HepG2 (cell line): ENCODE data around the gene CBL. TPM values are rescaled to one million over a fixed set of nuclear protein-coding genes. Genes with fewer than 3 reads are reported as not detected.

Source experiments
- AGO2 ChIP-seq: fragments of 200-400 bp; formaldehyde crosslinking; optimal IDR thresholded peaks from 2 replicates; pipeline ENCODE3; 2017; ENCODE audit warnings: mild to moderate bottlenecking, low read depth, low read length, moderate library complexity
- BRCA1 ChIP-seq: sonication (generic); formaldehyde crosslinking; IDR thresholded peaks from 2 replicates; pipeline ENCODE4 v1.4.0; 2020; ENCODE audit warnings: missing genetic modification reagents
- CCDC6 ChIP-seq: sonication (generic); formaldehyde crosslinking; IDR thresholded peaks from 2 replicates; pipeline ENCODE4 v1.8.1; 2022; ENCODE audit warnings: mild to moderate bottlenecking, missing genetic modification reagents, moderate library complexity
- FOXO1 ChIP-seq: sonication (generic); formaldehyde crosslinking; IDR thresholded peaks from 2 replicates; pipeline ENCODE4 v1.4.0; 2020; ENCODE audit warnings: missing genetic modification reagents
- ISL2 ChIP-seq: sonication (generic); formaldehyde crosslinking; IDR thresholded peaks from 2 replicates; pipeline ENCODE4 v1.5.0; 2020; ENCODE audit warnings: missing genetic modification reagents
- MAX ChIP-seq: IDR thresholded peaks from 2 replicates; pipeline ENCODE4 v1.6.1; 2012; ENCODE audit warnings: inconsistent platforms
- PHF8 ChIP-seq: sonication (generic); formaldehyde crosslinking; IDR thresholded peaks from 2 replicates; pipeline ENCODE4 v1.5.0; 2020; ENCODE audit warnings: missing genetic modification reagents
- POLR2A ChIP-seq, 2 experiments: IDR thresholded peaks; 2 replicates each; pipeline ENCODE4 v1.6.1; 2011; ENCODE audit warnings: low read depth in 2 of 2, low read length in 2 of 2, mild to moderate bottlenecking in 1 of 2, moderate library complexity in 1 of 2; ENCODE audit not compliant: insufficient read depth in 1 of 2
- RAD21 ChIP-seq: fragments of 450-650 bp; formaldehyde crosslinking; IDR thresholded peaks from 2 replicates; pipeline ENCODE4 v1.5.0; 2020; ENCODE audit warnings: mild to moderate bottlenecking
- SP4 ChIP-seq: sonication (generic); formaldehyde crosslinking; IDR thresholded peaks from 2 replicates; pipeline ENCODE4 v1.8.1; 2023; ENCODE audit warnings: mild to moderate bottlenecking, missing genetic modification reagents
- TCF12 ChIP-seq, 2 experiments: fragments of 450-650 bp in 1 of 2; sonication (generic) in 1 of 2; formaldehyde crosslinking in 1 of 2; IDR thresholded peaks; 2 replicates each; pipeline versions ENCODE4 v1.6.1 to v1.8.0; 2017 to 2022; ENCODE audit warnings: antibody characterized with exemption in 1 of 2, mild to moderate bottlenecking in 1 of 2, missing genetic modification reagents in 1 of 2, moderate library complexity in 1 of 2
- THAP11 ChIP-seq: IDR thresholded peaks from 2 replicates; pipeline ENCODE4 v1.6.1; 2016; ENCODE audit warnings: missing biosample characterization, missing genetic modification reagents
- U2AF2 ChIP-seq: fragments of 200-400 bp; formaldehyde crosslinking; IDR thresholded peaks from 2 replicates; pipeline ENCODE4 v1.6.1; 2017; ENCODE audit warnings: low read depth, mild to moderate bottlenecking, low read length
- YY1 ChIP-seq: IDR thresholded peaks from 2 replicates; pipeline ENCODE4 v1.6.1; 2011; ENCODE audit warnings: low read length, low read depth, moderate library complexity, mild to moderate bottlenecking; ENCODE audit not compliant: insufficient read depth, insufficient replicate concordance
- ZFP37 ChIP-seq: sonication (generic); formaldehyde crosslinking; IDR thresholded peaks from 2 replicates; pipeline ENCODE4 v1.4.0; 2020; ENCODE audit warnings: missing genetic modification reagents, borderline replicate concordance
- ZNF430 ChIP-seq: sonication (generic); formaldehyde crosslinking; IDR thresholded peaks from 2 replicates; pipeline ENCODE4 v1.9.0; 2021; ENCODE audit warnings: mild to moderate bottlenecking, missing genetic modification reagents
- ZNF431 ChIP-seq: sonication (generic); formaldehyde crosslinking; IDR thresholded peaks from 2 replicates; pipeline ENCODE4 v1.9.0; 2022; ENCODE audit warnings: missing genetic modification reagents, low read depth, mild to moderate bottlenecking, borderline replicate concordance
- ZNF678 ChIP-seq: sonication (generic); formaldehyde crosslinking; IDR thresholded peaks from 2 replicates; pipeline ENCODE4 v1.4.0; 2020; ENCODE audit warnings: mild to moderate bottlenecking, missing genetic modification reagents
- ZNF766 ChIP-seq: sonication (generic); formaldehyde crosslinking; IDR thresholded peaks from 2 replicates; pipeline ENCODE4 v1.5.0; 2020; ENCODE audit warnings: missing genetic modification reagents, borderline replicate concordance
- polyA plus RNA-seq, 8 experiments: library from polyadenylated mRNA; depleted of rRNA in 3 of 8; stranded (reverse) in 7 of 8; unstranded in 1 of 8; fragments of >200 nt; fragmentation: Illumina TruSeq in 4 of 8; extraction: Trizol in 4 of 8; gene quantifications; 2 replicates each; pipeline versions ENCODE4 v1.2.1 to v1.2.3, GENCODE V29; 2011 to 2016; ENCODE audit warnings: low read depth in 4 of 8, missing spikeins in 1 of 8, mixed read lengths in 1 of 8; ENCODE audit not compliant: insufficient read depth in 1 of 8
- total RNA-seq, 5 experiments: library from RNA; depleted of rRNA; stranded (reverse); fragments of >200 nt; fragmentation: Illumina TruSeq; extraction: Trizol; gene quantifications; 2 replicates each; pipeline ENCODE4 v1.2.3, GENCODE V29; 2016; ENCODE audit warnings: low read depth in 1 of 5
- TF ChIP-seq, protein P1 (sequence below): sonication (generic); formaldehyde crosslinking; IDR thresholded peaks from 2 replicates; pipeline ENCODE4 v1.9.0; 2022; ENCODE audit warnings: missing genetic modification reagents, mild to moderate bottlenecking, borderline replicate concordance
- TF ChIP-seq, protein P2 (sequence below): sonication (generic); formaldehyde crosslinking; IDR thresholded peaks from 2 replicates; pipeline ENCODE4 v1.4.0; 2020; ENCODE audit warnings: mild to moderate bottlenecking, missing genetic modification reagents
- TF ChIP-seq, protein P3 (sequence below): sonication (generic); formaldehyde crosslinking; IDR thresholded peaks from 2 replicates; pipeline ENCODE4 v1.5.0; 2020; ENCODE audit warnings: missing genetic modification reagents
- TF ChIP-seq, protein P4 (sequence below): sonication (generic); formaldehyde crosslinking; IDR thresholded peaks from 2 replicates; pipeline ENCODE4 v1.5.0; 2020; ENCODE audit warnings: mild to moderate bottlenecking, missing genetic modification reagents, moderate library complexity

The CBL gene
- total and polyA plus RNA-seq, 2 of the 13 experiments (the other 11 are each of a cell fraction or from before 2014, with no cell fraction given), result 6.6 to 7.4 TPM

DNA sequence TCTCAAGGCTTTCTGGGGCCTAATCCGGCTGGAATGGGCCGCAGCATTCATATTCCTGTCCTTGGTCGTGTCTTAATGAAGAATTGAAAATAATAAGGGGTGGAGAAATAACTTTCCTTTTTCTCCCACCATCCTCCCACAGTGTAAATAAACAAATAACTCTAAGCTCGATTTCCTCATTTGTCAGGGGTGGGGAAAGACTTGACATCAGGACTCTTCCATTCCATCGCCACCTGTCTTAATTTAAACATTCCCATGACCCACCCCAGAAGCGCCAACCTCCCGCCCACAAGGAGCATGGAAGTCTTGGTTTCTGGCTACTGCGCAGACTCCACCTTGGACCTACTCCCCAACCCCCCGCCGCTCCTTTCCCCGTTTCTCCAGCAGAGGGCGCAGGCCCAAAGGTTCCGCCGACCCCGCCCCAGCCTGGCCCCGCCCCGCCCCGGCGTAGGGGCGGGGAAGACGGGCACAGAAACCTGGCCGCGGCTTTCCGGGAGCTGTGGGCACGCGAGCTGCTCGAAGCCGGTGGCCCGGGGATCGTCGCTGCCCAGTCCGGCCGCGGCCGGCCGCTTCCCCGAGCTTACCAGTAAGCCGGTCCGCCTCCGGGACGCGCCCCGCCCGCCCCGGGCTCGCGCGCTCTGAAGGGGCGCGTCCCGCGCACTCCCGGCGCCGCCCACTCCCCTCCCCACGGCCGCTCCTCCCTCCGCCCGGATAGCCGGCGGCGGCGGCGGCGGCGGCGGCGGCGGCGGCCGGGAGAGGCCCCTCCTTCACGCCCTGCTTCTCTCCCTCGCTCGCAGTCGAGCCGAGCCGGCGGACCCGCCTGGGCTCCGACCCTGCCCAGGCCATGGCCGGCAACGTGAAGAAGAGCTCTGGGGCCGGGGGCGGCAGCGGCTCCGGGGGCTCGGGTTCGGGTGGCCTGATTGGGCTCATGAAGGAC, at the start of gene CBL (continued):
- TF ChIP-seq TCF12 (IDR thresholded peaks at IDR 0.05), result no peak
- peak; percentile 68; the same call in 1 of the 2 replicates for TF ChIP-seq TCF12 (CRISPR knock-in tag; IDR thresholded peaks at IDR 0.05)
- no peak for TF ChIP-seq ZFP37 (CRISPR knock-in tag)
- TF ChIP-seq ISL2, result peak; percentile 22; the same call in 1 of the 2 replicates
- TF ChIP-seq YY1, result peak; percentile 58
- peak; percentile 71 for TF ChIP-seq AGO2
- no peak for TF ChIP-seq CCDC6 (CRISPR knock-in tag)
- TF ChIP-seq SP4, result peak; percentile 80
- TF ChIP-seq POLR2A (IDR thresholded peaks at IDR 0.05; ENCODE audit: insufficient read depth in 1 of 2, low read depth in 2 of 2, low read length in 2 of 2), result peak in 1 of 2 experiments; percentile 53; a peak in 1 of 4 replicates
- 0 out of 2 replicates have a peak, but pooled peaks have one; percentile 8 for TF ChIP-seq ZNF430 (CRISPR knock-in tag)
- TF ChIP-seq RAD21 (CRISPR knock-in tag), result peak; percentile 31; the same call in 1 of the 2 replicates
- TF ChIP-seq, protein P1, sequence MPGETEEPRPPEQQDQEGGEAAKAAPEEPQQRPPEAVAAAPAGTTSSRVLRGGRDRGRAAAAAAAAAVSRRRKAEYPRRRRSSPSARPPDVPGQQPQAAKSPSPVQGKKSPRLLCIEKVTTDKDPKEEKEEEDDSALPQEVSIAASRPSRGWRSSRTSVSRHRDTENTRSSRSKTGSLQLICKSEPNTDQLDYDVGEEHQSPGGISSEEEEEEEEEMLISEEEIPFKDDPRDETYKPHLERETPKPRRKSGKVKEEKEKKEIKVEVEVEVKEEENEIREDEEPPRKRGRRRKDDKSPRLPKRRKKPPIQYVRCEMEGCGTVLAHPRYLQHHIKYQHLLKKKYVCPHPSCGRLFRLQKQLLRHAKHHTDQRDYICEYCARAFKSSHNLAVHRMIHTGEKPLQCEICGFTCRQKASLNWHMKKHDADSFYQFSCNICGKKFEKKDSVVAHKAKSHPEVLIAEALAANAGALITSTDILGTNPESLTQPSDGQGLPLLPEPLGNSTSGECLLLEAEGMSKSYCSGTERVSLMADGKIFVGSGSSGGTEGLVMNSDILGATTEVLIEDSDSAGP, result peak; percentile 28; the same call in 1 of the 2 replicates
- TF ChIP-seq, protein P2, sequence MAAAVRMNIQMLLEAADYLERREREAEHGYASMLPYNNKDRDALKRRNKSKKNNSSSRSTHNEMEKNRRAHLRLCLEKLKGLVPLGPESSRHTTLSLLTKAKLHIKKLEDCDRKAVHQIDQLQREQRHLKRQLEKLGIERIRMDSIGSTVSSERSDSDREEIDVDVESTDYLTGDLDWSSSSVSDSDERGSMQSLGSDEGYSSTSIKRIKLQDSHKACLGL (CRISPR knock-in tag), result peak; percentile 68; the same call in 1 of the 2 replicates
- TF ChIP-seq MAX, result peak; percentile 35; the same call in 1 of the 2 replicates
- TF ChIP-seq ZNF766 (CRISPR knock-in tag), result no peak
- TF ChIP-seq, protein P3, sequence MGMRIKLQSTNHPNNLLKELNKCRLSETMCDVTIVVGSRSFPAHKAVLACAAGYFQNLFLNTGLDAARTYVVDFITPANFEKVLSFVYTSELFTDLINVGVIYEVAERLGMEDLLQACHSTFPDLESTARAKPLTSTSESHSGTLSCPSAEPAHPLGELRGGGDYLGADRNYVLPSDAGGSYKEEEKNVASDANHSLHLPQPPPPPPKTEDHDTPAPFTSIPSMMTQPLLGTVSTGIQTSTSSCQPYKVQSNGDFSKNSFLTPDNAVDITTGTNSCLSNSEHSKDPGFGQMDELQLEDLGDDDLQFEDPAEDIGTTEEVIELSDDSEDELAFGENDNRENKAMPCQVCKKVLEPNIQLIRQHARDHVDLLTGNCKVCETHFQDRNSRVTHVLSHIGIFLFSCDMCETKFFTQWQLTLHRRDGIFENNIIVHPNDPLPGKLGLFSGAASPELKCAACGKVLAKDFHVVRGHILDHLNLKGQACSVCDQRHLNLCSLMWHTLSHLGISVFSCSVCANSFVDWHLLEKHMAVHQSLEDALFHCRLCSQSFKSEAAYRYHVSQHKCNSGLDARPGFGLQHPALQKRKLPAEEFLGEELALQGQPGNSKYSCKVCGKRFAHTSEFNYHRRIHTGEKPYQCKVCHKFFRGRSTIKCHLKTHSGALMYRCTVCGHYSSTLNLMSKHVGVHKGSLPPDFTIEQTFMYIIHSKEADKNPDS, result no peak
- no peak for TF ChIP-seq ZNF678 (CRISPR knock-in tag)
- TF ChIP-seq U2AF2, result no peak
- TF ChIP-seq THAP11 (CRISPR knock-in tag), result 0 out of 2 replicates have a peak, but pooled peaks have one; percentile 33
- 0 out of 2 replicates have a peak, but pooled peaks have one; percentile 47 for TF ChIP-seq ZNF431 (CRISPR knock-in tag)
- peak; percentile 79 for TF ChIP-seq PHF8 (CRISPR knock-in tag)
- TF ChIP-seq BRCA1 (CRISPR knock-in tag), result no peak
- TF ChIP-seq, protein P4, sequence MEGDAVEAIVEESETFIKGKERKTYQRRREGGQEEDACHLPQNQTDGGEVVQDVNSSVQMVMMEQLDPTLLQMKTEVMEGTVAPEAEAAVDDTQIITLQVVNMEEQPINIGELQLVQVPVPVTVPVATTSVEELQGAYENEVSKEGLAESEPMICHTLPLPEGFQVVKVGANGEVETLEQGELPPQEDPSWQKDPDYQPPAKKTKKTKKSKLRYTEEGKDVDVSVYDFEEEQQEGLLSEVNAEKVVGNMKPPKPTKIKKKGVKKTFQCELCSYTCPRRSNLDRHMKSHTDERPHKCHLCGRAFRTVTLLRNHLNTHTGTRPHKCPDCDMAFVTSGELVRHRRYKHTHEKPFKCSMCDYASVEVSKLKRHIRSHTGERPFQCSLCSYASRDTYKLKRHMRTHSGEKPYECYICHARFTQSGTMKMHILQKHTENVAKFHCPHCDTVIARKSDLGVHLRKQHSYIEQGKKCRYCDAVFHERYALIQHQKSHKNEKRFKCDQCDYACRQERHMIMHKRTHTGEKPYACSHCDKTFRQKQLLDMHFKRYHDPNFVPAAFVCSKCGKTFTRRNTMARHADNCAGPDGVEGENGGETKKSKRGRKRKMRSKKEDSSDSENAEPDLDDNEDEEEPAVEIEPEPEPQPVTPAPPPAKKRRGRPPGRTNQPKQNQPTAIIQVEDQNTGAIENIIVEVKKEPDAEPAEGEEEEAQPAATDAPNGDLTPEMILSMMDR (CRISPR knock-in tag), result peak; percentile 86
- TF ChIP-seq FOXO1 (CRISPR knock-in tag), result 0 out of 2 replicates have a peak, but pooled peaks have one; percentile 13
